Prostate gland (tissue), 2 donors: ENCODE data around the gene SSH2. TPM values are rescaled to one million over a fixed set of nuclear protein-coding genes. Genes with fewer than 3 reads are reported as not detected.

Source experiments
- DNase-seq: peaks from one replicate; pipeline ENCODE4 v3.0.0-alpha.2; 2019; ENCODE audit warnings: low spot score
- H3K27ac ChIP-seq, 2 donors: fragments of 200-600 bp; sonication (generic); 2 replicates each; pipeline ENCODE4 v1.5.1; 2017 to 2019
- H3K27me3 ChIP-seq: fragments of 200-600 bp; sonication (generic); replicated peaks from 2 replicates; pipeline ENCODE4 v1.5.1; 2019; ENCODE audit not compliant: insufficient read depth
- H3K36me3 ChIP-seq, 2 donors: fragments of 200-600 bp; sonication (generic); 1 replicate in 1 of 2; 2 replicates in 1 of 2; pipeline versions ENCODE4 v1.5.1 to v1.8.1; 2017 to 2019
- H3K4me1 ChIP-seq: fragments of 200-600 bp; sonication (generic); replicated peaks from 2 replicates; pipeline ENCODE4 v1.5.1; 2019
- H3K4me3 ChIP-seq, 2 donors: fragments of 200-600 bp; sonication (generic); 2 replicates each; pipeline ENCODE4 v1.5.1; 2017 to 2019
- H3K9me3 ChIP-seq: fragments of 200-600 bp; sonication (generic); 2 replicates; pipeline ENCODE4 v1.5.1; 2017
- POLR2A ChIP-seq: fragments of 450-650 bp; IDR thresholded peaks from one replicate; pipeline ENCODE4 v1.6.1; 2016; ENCODE audit warnings: antibody characterized with exemption, mild to moderate bottlenecking
- POLR2AphosphoS5 ChIP-seq: sonication (generic); formaldehyde crosslinking; IDR thresholded peaks from one replicate; pipeline ENCODE4 v1.6.1; 2017; ENCODE audit warnings: antibody characterized with exemption
- WGBS: methylation state at CpG from one replicate; pipeline ENCODE4 v1.1.5; 2018; 5-methylcytosine and 5-hydroxymethylcytosine counted together
- intact Hi-C: fragments of 100-400 bp; cut with DNase I; formaldehyde crosslinking; loops from one replicate; pipeline ENCODE4 v1.14.2; 2022
- total RNA-seq, 2 donors: library from RNA; depleted of rRNA; stranded (reverse); fragments of >200 nt; gene quantifications; one replicate each; pipeline ENCODE4 v1.1.0, GENCODE V29; 2016
- TF ChIP-seq, protein P1 (sequence below), 4 experiments: fragments of 200-600 bp in 2 of 4; fragments of 450-650 bp in 2 of 4; sonication (generic) in 2 of 4; IDR thresholded peaks; 1 replicate in 3 of 4; 2 replicates in 1 of 4; pipeline ENCODE4 v1.5.1; 2016 to 2019; ENCODE audit warnings: antibody characterized with exemption in 4 of 4, mild to moderate bottlenecking in 2 of 4, moderate library complexity in 2 of 4

SSH2 gene
- total RNA-seq, 2 donors from 2014 or later = 10.1 to 27.5 TPM

DNA sequence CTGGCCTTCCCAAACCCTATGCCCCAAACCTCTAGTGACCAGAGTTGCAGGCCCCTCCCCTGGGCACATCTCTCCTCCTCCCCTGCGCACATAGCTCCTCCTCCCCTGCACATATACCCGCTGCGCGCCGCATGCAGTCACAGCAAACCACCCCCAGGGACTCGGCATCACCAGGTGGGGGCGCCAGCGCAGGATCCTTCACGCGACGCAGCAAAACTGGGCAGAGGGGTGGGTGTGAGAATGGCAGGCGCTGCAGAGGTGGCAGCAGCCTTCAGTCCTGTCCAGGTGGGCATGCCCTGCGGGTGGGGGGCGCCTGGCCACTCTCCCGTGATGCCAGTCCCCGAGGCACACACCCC is 312.9 kb downstream of the SSH2 start:
- Histone ChIP-seq H3K4me1 (peaks cover 5% of the 10 kb centered on the region), H3K9me3 (no peaks in the 10 kb centered on the region), H3K36me3 (no peaks in the 10 kb centered on the region), H3K4me3 (peak overlapping the region in 1 of 2 donors; percentile 4), H3K27me3 (no peaks in the 10 kb centered on the region), H3K27ac (no peak overlapping the region)
- TF ChIP-seq POLR2AphosphoS5 (peak; percentile 40), POLR2A (no peak)
- TF ChIP-seq, protein P1, sequence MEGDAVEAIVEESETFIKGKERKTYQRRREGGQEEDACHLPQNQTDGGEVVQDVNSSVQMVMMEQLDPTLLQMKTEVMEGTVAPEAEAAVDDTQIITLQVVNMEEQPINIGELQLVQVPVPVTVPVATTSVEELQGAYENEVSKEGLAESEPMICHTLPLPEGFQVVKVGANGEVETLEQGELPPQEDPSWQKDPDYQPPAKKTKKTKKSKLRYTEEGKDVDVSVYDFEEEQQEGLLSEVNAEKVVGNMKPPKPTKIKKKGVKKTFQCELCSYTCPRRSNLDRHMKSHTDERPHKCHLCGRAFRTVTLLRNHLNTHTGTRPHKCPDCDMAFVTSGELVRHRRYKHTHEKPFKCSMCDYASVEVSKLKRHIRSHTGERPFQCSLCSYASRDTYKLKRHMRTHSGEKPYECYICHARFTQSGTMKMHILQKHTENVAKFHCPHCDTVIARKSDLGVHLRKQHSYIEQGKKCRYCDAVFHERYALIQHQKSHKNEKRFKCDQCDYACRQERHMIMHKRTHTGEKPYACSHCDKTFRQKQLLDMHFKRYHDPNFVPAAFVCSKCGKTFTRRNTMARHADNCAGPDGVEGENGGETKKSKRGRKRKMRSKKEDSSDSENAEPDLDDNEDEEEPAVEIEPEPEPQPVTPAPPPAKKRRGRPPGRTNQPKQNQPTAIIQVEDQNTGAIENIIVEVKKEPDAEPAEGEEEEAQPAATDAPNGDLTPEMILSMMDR (IDR thresholded peaks at IDR 0.05) = peak in 3 of 4 experiments; percentile 30 to 76 (median 55)
- WGBS = 6% methylated on average over 13 of the region's 16 CpGs
- intact Hi-C loops = no loop called here
- DNase-seq = peak; percentile 63

DNA sequence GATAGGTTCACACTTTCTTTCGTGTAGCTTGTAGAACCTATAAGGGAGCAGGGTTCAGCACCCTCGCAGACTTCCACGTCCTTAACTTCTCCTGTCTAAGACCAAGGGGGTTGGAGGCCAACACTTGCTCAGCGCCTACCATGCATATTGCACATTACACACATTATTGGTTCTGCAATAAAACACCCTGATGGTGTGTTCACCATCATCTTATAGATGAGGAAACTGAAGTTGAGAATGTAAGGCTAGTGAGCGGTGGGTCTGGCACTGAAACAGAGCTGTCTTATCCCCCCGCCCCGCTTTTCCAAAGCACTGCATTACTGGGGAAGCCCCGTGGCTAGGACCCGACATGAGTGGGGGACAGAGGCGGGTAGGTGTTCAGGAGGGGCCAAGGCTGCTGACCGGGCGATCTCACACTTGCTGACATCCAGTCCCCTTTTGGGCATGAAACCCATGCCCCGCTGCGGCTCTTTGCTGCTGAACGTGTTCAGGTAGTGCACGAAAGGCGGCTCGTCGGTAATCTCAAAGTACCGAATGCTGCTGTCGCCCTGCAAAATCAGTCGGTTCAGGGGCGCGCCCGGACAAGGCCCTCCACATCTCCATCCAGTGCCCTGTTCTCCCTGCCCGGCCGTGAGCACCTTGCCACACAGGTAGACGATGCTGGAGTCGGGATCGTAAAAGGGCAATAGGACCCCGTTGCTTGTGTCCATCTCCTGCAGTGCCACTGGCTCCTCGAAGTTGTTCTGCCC is 313.6 kb downstream of the SSH2 start:
- Histone ChIP-seq H3K27ac (no peak overlapping the region), H3K27me3 (no peaks in the 10 kb centered on the region), H3K36me3 (no peaks in the 10 kb centered on the region), H3K4me3 (peak overlapping the region in 1 of 2 donors; percentile 20), H3K4me1 (peaks cover 5% of the 10 kb centered on the region), H3K9me3 (no peaks in the 10 kb centered on the region)
- WGBS = 33% methylated on average over 32 of the region's 32 CpGs
- DNase-seq = no peak
- TF ChIP-seq, protein P1 (IDR thresholded peaks at IDR 0.05) = no peak
- TF ChIP-seq POLR2AphosphoS5 (no peak), POLR2A (no peak)
- intact Hi-C loops = no loop called here

DNA sequence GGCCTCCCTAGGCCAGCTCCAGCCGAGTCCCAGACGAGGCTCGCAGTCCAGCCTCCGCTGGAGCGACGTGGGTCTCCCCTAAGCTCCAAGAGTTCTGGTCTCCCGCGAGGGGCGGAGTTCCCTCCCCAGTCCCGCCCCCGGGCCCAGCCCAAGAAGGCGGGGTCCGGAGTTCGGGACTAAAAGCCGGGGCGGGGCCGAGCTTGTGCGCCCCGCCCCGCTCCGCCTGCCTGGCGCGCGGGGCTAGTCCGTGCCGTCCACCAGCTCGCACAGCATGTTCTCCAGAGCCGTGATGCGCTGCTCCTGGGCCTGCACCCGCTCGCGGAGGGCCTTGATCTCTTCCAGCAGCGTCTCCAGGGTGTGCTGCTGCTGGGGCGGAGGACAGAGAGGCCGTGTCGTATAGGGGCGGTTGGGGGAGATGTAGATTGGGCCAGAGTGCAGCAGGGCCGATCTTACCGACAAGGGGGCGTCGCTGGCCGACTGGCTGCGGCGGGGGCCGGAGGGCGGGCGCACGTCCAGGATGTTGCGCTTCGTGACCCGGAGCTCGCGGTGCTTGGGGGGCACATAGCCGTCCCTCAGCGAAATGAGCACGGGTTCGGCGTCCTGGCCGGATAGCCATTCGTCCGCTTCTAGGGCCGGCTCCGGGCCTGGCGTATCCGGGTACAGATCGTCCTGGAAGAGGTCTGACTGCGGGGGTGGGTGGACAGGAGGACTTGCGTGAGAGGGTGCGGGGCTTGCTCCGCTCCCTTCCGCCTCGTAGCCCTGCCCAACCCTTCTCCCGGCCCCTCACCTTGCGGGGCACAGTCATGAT is 314.3 kb downstream of the SSH2 start:
- H3K4me1 ChIP-seq = peaks cover 5% of the 10 kb centered on the region
- H3K4me3 ChIP-seq = peak overlapping the region in 1 of 2 donors; percentile 20
- H3K36me3 ChIP-seq = no peaks in the 10 kb centered on the region
- TF ChIP-seq, protein P1 (IDR thresholded peaks at IDR 0.05) = peak in 1 of 4 experiments; percentile 8
- TF ChIP-seq POLR2A (peak; percentile 63), POLR2AphosphoS5 (peak; percentile 69)
- DNase-seq = peak; percentile 82
- no peaks in the 10 kb centered on the region for H3K27me3 ChIP-seq
- WGBS = 5% methylated on average over 73 of the region's 74 CpGs
- no peaks in the 10 kb centered on the region for H3K9me3 ChIP-seq
- H3K27ac ChIP-seq = no peak overlapping the region
- intact Hi-C loops = no loop called here

DNA sequence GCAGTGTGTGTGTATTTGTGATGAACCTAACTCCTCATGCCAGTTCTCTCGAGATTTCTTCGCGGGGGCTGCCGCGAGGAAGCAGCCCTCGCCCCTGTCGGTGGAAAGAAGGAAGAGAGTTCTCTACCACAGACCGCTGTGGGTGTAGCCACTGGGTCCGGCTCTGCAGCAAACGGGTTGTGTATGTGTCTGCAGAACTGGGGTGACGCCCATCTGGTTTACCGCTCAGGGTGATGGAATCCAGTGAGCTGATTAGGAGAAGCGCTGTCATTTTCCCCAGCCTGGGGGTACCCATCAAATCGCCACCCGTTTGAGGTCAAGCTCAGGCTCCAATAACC is 315.0 kb downstream of the SSH2 start:
- no peak for DNase-seq
- intact Hi-C loops = no loop called here
- H3K4me3 ChIP-seq = peak overlapping the region in 1 of 2 donors; percentile 20
- H3K27ac ChIP-seq = no peak overlapping the region
- 42% methylated on average over 15 of the region's 15 CpGs for WGBS
- no peaks in the 10 kb centered on the region for H3K9me3 ChIP-seq
- no peaks in the 10 kb centered on the region for H3K27me3 ChIP-seq
- no peaks in the 10 kb centered on the region for H3K36me3 ChIP-seq
- TF ChIP-seq, protein P1 (IDR thresholded peaks at IDR 0.05) = no peak
- TF ChIP-seq POLR2AphosphoS5 (no peak), POLR2A (no peak)
- H3K4me1 ChIP-seq = peaks cover 5% of the 10 kb centered on the region
